Stimulated activated CD8-positive, alpha-beta memory T cell treated with anti-CD3 and anti-CD28 coated beads, Interleukin-2, amount 100 ng/mL, for 1 hour (primary cell): Measurements from ENCODE around the gene PERCC1.

Experiments
- DNase-seq, 2 donors: peaks; one replicate each; pipeline ENCODE4 v3.0.0-alpha.2; 2020; ENCODE audit warnings: low read depth in 2 of 2

PERCC1 gene

GRCh38 chr16:1430759-1431496 is at the start of gene PERCC1:
TSS of gene PERCC1 (plus strand) at chr16:1431078. CDS start at chr16:1432594, 1,516 bp downstream.
- DNase-seq, result no peak

DNA sequence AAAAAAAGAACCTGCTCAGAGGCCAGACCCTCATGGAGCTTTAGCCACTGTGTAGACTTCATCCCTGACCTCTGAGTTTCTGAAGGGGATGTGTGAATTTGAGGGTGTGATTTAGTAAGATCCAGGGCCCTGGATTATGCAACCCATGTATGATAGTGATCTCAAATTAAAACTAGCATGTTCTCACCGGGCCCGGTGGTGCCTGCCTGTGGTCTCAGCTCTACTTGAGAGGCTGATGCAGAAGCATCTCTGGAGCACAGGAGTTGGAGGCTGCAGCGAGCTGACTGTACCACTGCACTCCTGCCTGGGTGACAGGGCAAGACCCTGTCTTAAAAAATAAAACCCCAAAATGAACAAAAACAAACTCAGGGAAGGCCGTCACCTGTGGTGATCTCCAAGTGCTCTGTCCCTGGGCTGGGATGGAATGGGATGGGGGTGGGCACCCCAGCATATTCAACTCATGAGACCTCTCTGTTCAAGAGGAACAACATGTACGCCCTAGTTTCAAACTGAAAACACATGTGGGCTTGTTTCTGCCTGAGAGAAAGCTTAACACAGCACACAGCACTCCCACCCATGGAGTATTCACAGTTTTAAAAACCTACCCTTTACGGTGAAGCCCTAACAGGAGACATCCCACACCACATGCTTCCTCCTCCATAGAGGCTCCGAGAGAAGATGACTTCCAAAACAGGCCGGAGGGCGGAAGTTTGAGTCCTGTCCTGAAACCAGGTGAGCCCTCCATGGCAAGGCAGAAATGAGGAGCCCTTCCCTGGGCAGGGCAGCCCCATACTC is 49.1 kb upstream of the PERCC1 start:
- DNase-seq, result no peak

DNA sequence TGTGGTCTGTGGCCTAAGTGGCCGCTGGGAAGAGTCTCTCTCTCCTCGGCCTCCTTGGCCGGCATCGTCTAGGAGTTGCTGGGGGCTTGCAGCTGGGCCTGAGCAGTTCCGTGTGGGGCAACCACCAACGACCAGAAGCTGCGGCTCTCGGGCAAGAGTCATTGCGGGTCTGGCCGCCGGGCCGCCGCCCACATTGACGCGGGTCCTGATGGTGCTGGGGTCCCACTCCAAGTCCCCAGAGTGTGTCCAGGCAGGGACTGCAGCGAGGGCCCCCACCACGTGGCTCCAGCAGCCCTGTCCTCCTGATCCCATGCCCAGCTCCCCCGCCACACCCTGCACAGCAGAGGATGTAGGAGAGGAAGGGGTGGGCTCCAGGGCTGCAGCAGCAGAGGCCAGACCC is 47.3 kb upstream of the PERCC1 start:
- no peak for DNase-seq

DNA sequence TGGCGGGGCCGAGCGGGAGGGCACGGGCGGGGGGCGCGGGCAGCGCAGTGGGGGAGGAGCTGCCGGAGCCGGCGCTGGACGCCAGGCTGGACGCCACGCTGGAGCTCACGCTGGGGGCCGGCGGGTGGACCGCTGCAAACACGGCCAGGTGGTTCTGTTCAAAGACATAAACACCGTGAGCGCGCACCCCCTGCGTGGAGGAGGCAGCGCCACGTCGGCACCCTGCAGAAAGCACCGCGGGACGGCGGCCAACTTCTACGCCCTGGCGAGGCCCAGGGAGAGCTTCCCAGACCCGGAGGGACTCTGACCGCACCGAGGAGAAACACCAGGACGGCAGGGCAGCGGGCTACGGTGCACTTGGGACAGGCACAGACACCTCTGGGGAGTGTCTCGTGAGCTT is 45.6 kb upstream of the PERCC1 start:
- no peak for DNase-seq

GRCh38 chr16:1387331-1387730 is 43.5 kb upstream of the PERCC1 start:
- DNase-seq, result no peak

DNA sequence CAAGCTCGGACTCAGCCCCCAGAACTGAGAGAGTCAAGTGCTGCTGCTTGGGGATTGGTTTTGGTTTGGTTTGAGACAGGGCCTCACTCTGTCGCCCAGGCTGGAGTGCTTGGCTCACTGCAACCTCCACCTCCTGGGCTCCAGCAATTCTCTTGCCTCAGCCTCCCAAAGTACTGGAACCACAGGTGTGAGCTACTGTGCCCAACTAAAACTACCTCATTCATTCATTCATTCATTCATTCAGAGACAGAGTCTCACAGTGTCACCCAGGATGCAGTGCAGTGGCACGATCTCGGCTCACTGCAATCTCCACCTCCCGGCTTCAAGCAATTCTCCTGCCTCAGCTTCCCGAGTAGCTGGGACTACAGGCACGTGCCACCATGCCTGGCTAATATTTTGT is 41.1 kb upstream of the PERCC1 start:
- DNase-seq, result no peak

- no peak for DNase-seq
Measured at GRCh38 chr16:1390239-1390779, 40.6 kb upstream of the PERCC1 start.

DNA sequence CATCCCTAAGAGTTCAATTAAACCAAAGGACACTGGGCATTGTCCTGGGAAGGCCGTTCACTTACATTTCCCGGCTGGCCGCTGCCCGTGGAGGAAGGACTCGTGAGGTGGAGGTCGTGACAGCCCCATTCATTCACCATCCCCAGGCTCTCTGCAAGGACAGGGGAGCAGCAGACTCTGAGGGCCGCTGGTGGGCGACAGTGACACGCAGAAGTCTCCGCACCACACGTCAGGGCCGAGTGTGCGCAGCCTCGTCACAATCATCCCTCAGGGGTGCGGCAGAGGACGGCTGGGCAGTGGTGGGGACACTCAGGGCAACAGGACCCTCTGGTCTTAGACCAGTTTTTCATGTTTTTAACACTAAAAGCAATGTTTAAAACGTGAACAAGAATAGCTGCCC is 38.1 kb upstream of the PERCC1 start:
- DNase-seq, result no peak

DNA sequence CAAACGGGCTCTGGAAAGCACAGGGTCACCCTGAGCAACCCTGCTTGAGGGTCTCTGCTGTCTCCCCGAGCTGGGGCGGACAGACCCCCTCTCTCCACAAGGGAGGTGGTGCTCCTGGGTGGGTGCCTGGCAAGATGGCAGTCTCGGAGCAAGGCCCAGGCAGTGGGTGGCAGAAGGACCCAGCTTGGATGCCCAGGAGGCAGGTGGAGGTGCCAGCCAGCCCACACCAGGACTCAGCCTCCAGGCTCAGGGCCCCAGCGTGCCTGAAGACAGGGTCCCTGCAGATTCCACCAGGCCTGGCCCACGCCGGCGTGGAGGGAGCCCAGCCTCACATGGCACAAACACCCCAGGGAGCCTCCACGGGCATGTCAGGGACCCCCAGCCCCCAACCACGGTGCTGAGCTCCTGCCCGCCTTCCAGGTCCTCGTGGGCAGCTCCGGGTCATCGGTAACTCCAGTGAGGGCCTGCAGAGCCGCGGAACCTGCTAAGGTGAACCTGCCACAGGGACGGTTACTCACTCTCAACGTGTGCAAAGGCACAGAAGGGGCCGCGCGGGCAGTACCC is 37.2 kb upstream of the PERCC1 start:
- DNase-seq, result no peak

- no peak for DNase-seq
Measured at GRCh38 chr16:1394367-1394951, 36.4 kb upstream of the PERCC1 start.

- no peak for DNase-seq
Measured at GRCh38 chr16:1395444-1396031, 35.3 kb upstream of the PERCC1 start.

DNA sequence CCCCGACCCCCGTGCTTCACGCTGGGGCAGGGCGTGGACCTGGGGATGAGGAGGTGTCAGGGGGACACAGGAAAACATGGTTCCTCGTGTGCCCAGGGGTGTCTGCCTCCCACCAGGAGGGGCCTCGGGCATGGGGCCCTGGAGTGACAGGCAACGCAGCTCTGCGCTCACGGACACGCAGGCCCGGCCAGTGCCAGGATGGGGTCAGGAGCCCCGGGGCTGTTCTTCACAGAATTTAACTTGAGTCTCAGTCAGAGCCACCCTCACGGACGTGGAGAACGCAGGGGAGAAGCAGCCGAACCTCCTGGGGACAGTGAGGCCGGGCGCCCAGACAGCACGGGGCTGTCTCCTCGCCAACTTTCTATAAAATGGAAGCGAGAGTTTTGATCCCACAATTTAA is 33.1 kb upstream of the PERCC1 start:
- no peak for DNase-seq

DNA sequence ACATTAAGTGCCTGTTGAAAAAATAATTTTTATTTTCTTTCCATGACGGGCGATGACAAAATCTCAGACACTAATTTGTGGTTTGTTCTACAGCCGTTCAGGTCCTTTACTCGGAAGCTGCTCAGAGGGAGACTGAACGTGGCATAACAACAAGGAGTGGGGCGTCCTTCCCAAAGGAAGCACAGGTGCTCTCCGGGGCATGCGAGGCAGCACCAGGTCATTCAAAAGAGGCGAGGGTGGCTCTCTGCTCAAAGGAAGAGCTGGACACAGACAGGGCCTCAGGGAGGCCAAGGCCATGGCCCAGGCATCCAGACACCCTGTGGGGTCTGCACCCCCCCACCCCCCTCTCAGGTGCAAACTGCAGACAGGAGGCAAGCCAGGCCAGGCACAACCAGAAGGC is 32.5 kb upstream of the PERCC1 start:
- DNase-seq, result no peak

- no peak for DNase-seq
Measured at GRCh38 chr16:1398826-1399581, 31.9 kb upstream of the PERCC1 start.

DNA sequence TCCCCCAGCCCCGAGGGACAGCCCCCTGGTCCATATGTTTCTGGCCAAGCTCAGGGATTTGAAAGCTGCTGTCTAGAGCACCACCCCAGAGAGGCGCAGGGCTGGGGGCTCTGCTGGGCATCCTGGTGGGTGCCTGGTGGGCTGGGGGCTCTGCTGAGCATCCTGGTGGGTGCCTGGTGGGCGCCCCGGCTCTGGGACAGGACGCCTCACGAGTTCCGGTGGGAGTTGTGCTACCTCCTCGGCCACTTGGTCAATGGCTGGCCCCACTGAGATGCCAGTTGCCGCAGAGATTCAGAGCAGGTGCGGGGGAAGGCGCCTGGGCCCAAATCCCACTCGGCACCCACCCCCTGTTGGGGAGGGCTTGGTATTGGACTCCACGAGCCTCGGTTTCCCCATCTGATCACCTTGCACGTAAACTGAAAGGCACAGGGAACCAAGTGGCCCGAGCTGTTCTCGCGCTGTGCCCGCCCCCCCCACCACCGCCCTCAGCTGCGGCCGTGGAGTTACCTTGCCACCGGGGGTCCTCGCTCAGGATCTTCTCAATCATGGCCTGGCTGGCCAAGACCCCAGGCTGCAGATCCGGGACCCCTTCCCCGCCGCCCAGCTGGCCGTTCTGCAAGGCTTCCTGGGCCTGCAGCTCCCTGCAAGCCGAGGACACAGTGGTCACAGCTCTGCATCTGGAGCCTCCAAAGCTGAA is 29.7 kb upstream of the PERCC1 start:
- DNase-seq, result no peak

DNA sequence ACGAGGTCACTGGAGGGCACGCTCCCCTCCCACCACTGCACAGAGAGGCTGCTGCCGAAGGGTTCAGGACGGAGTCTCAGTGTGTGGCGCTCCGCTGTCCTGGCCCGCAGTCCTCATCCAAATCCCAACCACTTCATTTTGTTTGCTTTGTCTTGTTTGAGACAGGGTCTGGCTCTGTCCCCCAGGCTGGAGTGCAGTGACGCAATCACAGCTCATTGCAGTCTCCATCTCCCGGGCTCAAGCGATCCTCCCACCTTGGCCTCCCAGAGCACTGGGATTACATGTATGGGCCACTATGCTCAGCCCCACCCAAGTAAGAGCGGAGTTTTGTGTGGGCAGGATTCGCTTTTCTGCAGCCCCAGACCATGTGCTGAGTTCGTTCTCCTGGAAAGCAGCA is 29.1 kb upstream of the PERCC1 start:
- no peak for DNase-seq

- DNase-seq, result no peak
Measured at GRCh38 chr16:1403036-1403435, 27.8 kb upstream of the PERCC1 start.

- DNase-seq, result no peak
Measured at GRCh38 chr16:1403733-1404132, 27.1 kb upstream of the PERCC1 start.

- no peak for DNase-seq
Measured at GRCh38 chr16:1407753-1408152, 23.1 kb upstream of the PERCC1 start.

- peak; percentile 95 to 96 for DNase-seq
Measured at GRCh38 chr16:1408171-1408837, 22.6 kb upstream of the PERCC1 start.
